A549 (cell line): ENCODE data around the gene ALCAM. TPM values are rescaled to one million over a fixed set of nuclear protein-coding genes. Genes with fewer than 3 reads are reported as not detected.

Experiments used
- ATAC-seq, 2 experiments: fragments of 200-7000 bp in 1 of 2; fragments of >200 bp in 1 of 2; cut with Nextera tagmentation in 1 of 2; cut with Tn5 transposase in 1 of 2; 3 replicates each; pipeline versions ENCODE4 v1.8.0 to v1.9.1; 2018 to 2020; ENCODE audit warnings: mild to moderate bottlenecking in 1 of 2, moderate library complexity in 1 of 2
- CTCF ChIA-PET: fragments of 300-600 bp; sonication (Branson Sonifier 250); formaldehyde crosslinking; extraction: SDS; loops from one replicate; lab custom pipeline; 2021; ENCODE audit warnings: antibody characterized with exemption, inconsistent platforms; lab: Yijun Ruan, JAX
- POLR2A ChIA-PET: fragments of 350-600 bp; formaldehyde crosslinking; extraction: SDS; loops from one replicate; lab custom pipeline; 2021; ENCODE audit warnings: antibody characterized with exemption, inconsistent platforms; lab: Yijun Ruan, JAX
- DNase-seq, 2 experiments: peaks; one replicate each; pipeline versions ENCODE4 v3.0.0 to v3.0.0-alpha.2; 2011 to 2016; ENCODE audit warnings: low read depth in 1 of 2, low spot score in 1 of 2
- FAIRE-seq: peaks from 2 replicates; lab custom pipeline; 2011; peaks lifted over from hg19 to GRCh38; lab: Jason Lieb, UNC
- H3K27ac ChIP-seq, 2 experiments: fragments of >200 bp; sonication (Bioruptor Twin); formaldehyde crosslinking; 3 replicates each; pipeline ENCODE4 v1.5.1; 2016 to 2017
- H3K4me1 ChIP-seq: fragments of >200 bp; sonication (Bioruptor Twin); formaldehyde crosslinking; 3 replicates; pipeline ENCODE4 v1.6.1; 2016
- H3K4me2 ChIP-seq: fragments of >200 bp; sonication (Bioruptor Twin); formaldehyde crosslinking; 3 replicates; pipeline ENCODE4 v1.6.1; 2016
- H3K4me3 ChIP-seq: fragments of >200 bp; sonication (Bioruptor Twin); formaldehyde crosslinking; 3 replicates; pipeline ENCODE4 v1.5.1; 2016
- H3K9me3 ChIP-seq: fragments of >200 bp; sonication (Bioruptor Twin); formaldehyde crosslinking; 3 replicates; pipeline ENCODE4 v1.6.1; 2016
- BCL3 ChIP-seq: fragments of >200 bp; sonication (Bioruptor Twin); formaldehyde crosslinking; IDR thresholded peaks from 3 replicates; pipeline ENCODE4 v1.6.1; 2016
- CBX8 ChIP-seq: fragments of 200-600 bp; sonication (generic); IDR thresholded peaks from 2 replicates; pipeline ENCODE4 v1.6.1; 2016
- CHD4 ChIP-seq: fragments of 200-600 bp; sonication (generic); IDR thresholded peaks from 2 replicates; pipeline ENCODE4 v1.6.1; 2016; ENCODE audit warnings: antibody characterized with exemption, mild to moderate bottlenecking, borderline replicate concordance
- FOSL2 ChIP-seq, 2 experiments: fragments of 450-650 bp in 1 of 2; fragments of >200 bp in 1 of 2; sonication (Bioruptor Twin) in 1 of 2; formaldehyde crosslinking; IDR thresholded peaks; 2 replicates each; pipeline versions ENCODE4 v1.5.0 to v1.6.1; 2016 to 2020; ENCODE audit warnings: mild to moderate bottlenecking in 1 of 2, moderate library complexity in 1 of 2
- HES2 ChIP-seq: fragments of >200 bp; sonication (Bioruptor Twin); formaldehyde crosslinking; IDR thresholded peaks from 2 replicates; pipeline ENCODE4 v1.6.1; 2016
- HOXA7 ChIP-seq: fragments of 250-450 bp; sonication (Bioruptor Pico); IDR thresholded peaks from 2 replicates; pipeline ENCODE4 v1.5.0; 2020; ENCODE audit warnings: mild to moderate bottlenecking, moderate library complexity
- HOXB5 ChIP-seq: fragments of 250-450 bp; sonication (Bioruptor Pico); IDR thresholded peaks from 2 replicates; pipeline ENCODE4 v1.5.0; 2020; ENCODE audit warnings: mild to moderate bottlenecking, moderate library complexity
- JUN ChIP-seq, 2 experiments: fragments of >200 bp; sonication (Bioruptor Twin); formaldehyde crosslinking; IDR thresholded peaks; 2 replicates in 1 of 2; 3 replicates in 1 of 2; pipeline ENCODE4 v1.6.1; 2016 to 2017
- JUNB ChIP-seq: fragments of >200 bp; sonication (Bioruptor Twin); formaldehyde crosslinking; IDR thresholded peaks from 2 replicates; pipeline ENCODE4 v1.6.1; 2016
- KDM5A ChIP-seq: fragments of 200-600 bp; sonication (generic); IDR thresholded peaks from 2 replicates; pipeline ENCODE4 v1.6.1; 2016; ENCODE audit warnings: antibody characterized with exemption, mild to moderate bottlenecking
- MAX ChIP-seq: IDR thresholded peaks from 2 replicates; pipeline ENCODE4 v1.6.1; 2012
- MAZ ChIP-seq: fragments of 150-350 bp; IDR thresholded peaks from 2 replicates; pipeline ENCODE4 v1.6.1; 2014; ENCODE audit warnings: antibody characterized with exemption, low read depth, low read length, borderline replicate concordance
- MYC ChIP-seq: IDR thresholded peaks from 2 replicates; pipeline ENCODE4 v1.6.1; 2012; ENCODE audit warnings: mild to moderate bottlenecking, inconsistent platforms, low read length, improper control_type of control experiment, borderline replicate concordance
- NFE2L2 ChIP-seq: fragments of 150-350 bp; conservative IDR thresholded peaks from 2 replicates; pipeline ENCODE4 v1.6.1; 2014; ENCODE audit warnings: low read length
- NR3C1 ChIP-seq: fragments of >200 bp; sonication (Bioruptor Twin); formaldehyde crosslinking; IDR thresholded peaks from 3 replicates; pipeline ENCODE4 v1.6.1; 2017
- RAD21 ChIP-seq, 2 experiments: fragments of >200 bp in 1 of 2; sonication (Bioruptor Twin) in 1 of 2; formaldehyde crosslinking in 1 of 2; IDR thresholded peaks in 1 of 2; conservative IDR thresholded peaks in 1 of 2; 2 replicates in 1 of 2; 3 replicates in 1 of 2; pipeline ENCODE4 v1.6.1; 2012 to 2018; ENCODE audit warnings: inconsistent platforms in 1 of 2
- RARB ChIP-seq: fragments of 250-450 bp; sonication (Bioruptor Pico); IDR thresholded peaks from 2 replicates; pipeline ENCODE4 v1.8.0; 2021; ENCODE audit warnings: mild to moderate bottlenecking, moderate library complexity
- REST ChIP-seq: fragments of 200-600 bp; sonication (generic); IDR thresholded peaks from 2 replicates; pipeline ENCODE4 v1.6.1; 2016; ENCODE audit warnings: antibody characterized with exemption, mild to moderate bottlenecking, moderate library complexity
- RNF2 ChIP-seq: fragments of 200-600 bp; sonication (generic); IDR thresholded peaks from 2 replicates; pipeline ENCODE4 v1.6.1; 2016; ENCODE audit warnings: low read depth, mild to moderate bottlenecking, antibody characterized with exemption, moderate library complexity, borderline replicate concordance
- SREBF2 ChIP-seq: fragments of 450-650 bp; IDR thresholded peaks from 2 replicates; pipeline ENCODE4 v1.6.1; 2014; ENCODE audit warnings: mild to moderate bottlenecking, moderate library complexity
- TFCP2L1 ChIP-seq: fragments of 250-450 bp; sonication (Bioruptor Pico); IDR thresholded peaks from 2 replicates; pipeline ENCODE4 v1.5.0; 2021; ENCODE audit warnings: mild to moderate bottlenecking
- ZFP36 ChIP-seq: fragments of 450-650 bp; IDR thresholded peaks from 2 replicates; pipeline ENCODE4 v1.6.1; 2014; ENCODE audit warnings: borderline replicate concordance; ENCODE audit not compliant: partially characterized antibody
- ZNF302 ChIP-seq: fragments of 250-450 bp; sonication (Bioruptor Pico); IDR thresholded peaks from 2 replicates; pipeline ENCODE4 v1.9.0; 2021; ENCODE audit warnings: inconsistent platforms, mild to moderate bottlenecking, moderate library complexity
- WGBS: methylation state at CpG from one replicate; pipeline ENCODE4 v1.1.6; 2017; ENCODE audit errors: missing lambda C conversion rate; 5-methylcytosine and 5-hydroxymethylcytosine counted together
- polyA plus RNA-seq, 4 experiments: library from polyadenylated mRNA; depleted of rRNA in 3 of 4; stranded (reverse); fragments of >200 nt; fragmentation: RNase III in 1 of 4; extraction: RNeasy Plus Mini Kit Qiagen cat#74134 plus additional on column Dnase treatment in 1 of 4; gene quantifications; 2 replicates in 3 of 4; 3 replicates in 1 of 4; pipeline ENCODE4 v1.2.3, GENCODE V29; 2011 to 2017

Gene ALCAM
- polyA plus RNA-seq, 2 of the 4 experiments (the other 2 are of a cell fraction): 57.1 to 145 TPM

- TF ChIP-seq REST: no peak
- no peak for TF ChIP-seq NR3C1
Measured at GRCh38 chr3:105559856-105560255, 193.1 kb downstream of the ALCAM start (continued).

GRCh38 chr3:105561876-105562275 is 195.2 kb downstream of the ALCAM start:
- no peaks in the 10 kb centered on the region for H3K4me1 ChIP-seq
- no peak overlapping the region for H3K27ac ChIP-seq
- TF ChIP-seq NFE2L2 (no peak), REST (no peak), TFCP2L1 (no peak), JUN (IDR thresholded peaks at IDR 0.05) (no peak), SREBF2 (no peak), HES2 (no peak)
- no peak for ATAC-seq
- H3K4me2 ChIP-seq: no peak overlapping the region
- ChIA-PET POLR2A (no interaction called here), CTCF (no interaction called here)
- DNase-seq: no peak
- H3K4me3 ChIP-seq: no peak overlapping the region
- FAIRE-seq: no peak
- WGBS: 93% methylated on average over 1 of the region's 1 CpG
- H3K9me3 ChIP-seq: no peaks in the 10 kb centered on the region

GRCh38 chr3:105564546-105565288 is 198.0 kb downstream of the ALCAM start:
- no peaks in the 10 kb centered on the region for H3K4me1 ChIP-seq
- POLR2A ChIA-PET: no interaction called here
- CTCF ChIA-PET: no interaction called here
- no peak for ATAC-seq
- no peak overlapping the region for H3K27ac ChIP-seq
- no peak overlapping the region for H3K4me2 ChIP-seq
- no peak overlapping the region for H3K4me3 ChIP-seq
- TF ChIP-seq MAZ (no peak), JUNB (no peak), CHD4 (no peak), RARB (CRISPR knock-in tag) (no peak), FOSL2 (IDR thresholded peaks at IDR 0.05) (no peak), FOSL2 (CRISPR knock-in tag; IDR thresholded peaks at IDR 0.05) (no peak), HOXB5 (CRISPR knock-in tag) (no peak), MAX (no peak), MYC (no peak), KDM5A (no peak), ZNF302 (CRISPR knock-in tag) (no peak), NFE2L2 (no peak), HOXA7 (no peak), CBX8 (no peak), TFCP2L1 (no peak), RAD21 (conservative IDR thresholded peaks at IDR 0.05 in 1 of 2, IDR thresholded peaks at IDR 0.05 in 1 of 2) (no peak), ZFP36 (no peak), BCL3 (no peak), RNF2 (no peak)
- H3K9me3 ChIP-seq: no peaks in the 10 kb centered on the region
- DNase-seq: no peak
- 85% methylated on average over 6 of the region's 6 CpGs for WGBS
- no peak for FAIRE-seq
